A673 (cell line): ENCODE data around the gene MB21D2.
"Not testable (repeated sequence)": the region's sequence is repeated elsewhere in the genome, so short reads cannot be mapped to it uniquely, and the experiment has no call there.

Source experiments
- EZH2 ChIP-seq: fragments of 200-600 bp; sonication (generic); IDR thresholded peaks from 2 replicates; pipeline ENCODE4 v1.6.1; 2017; ENCODE audit warnings: borderline replicate concordance, low read depth, mild to moderate bottlenecking, mixed read lengths, antibody characterized with exemption, low read length; ENCODE audit not compliant: poor library complexity, severe bottlenecking
- TF ChIP-seq, protein P1 (sequence below): fragments of 300-800, 200-600 bp; sonication (generic); conservative IDR thresholded peaks from 2 replicates; pipeline ENCODE4 v1.5.1; 2017; ENCODE audit warnings: low read depth, mild to moderate bottlenecking, antibody characterized with exemption, low read length, moderate library complexity, mixed read lengths

- TF ChIP-seq, protein P1, sequence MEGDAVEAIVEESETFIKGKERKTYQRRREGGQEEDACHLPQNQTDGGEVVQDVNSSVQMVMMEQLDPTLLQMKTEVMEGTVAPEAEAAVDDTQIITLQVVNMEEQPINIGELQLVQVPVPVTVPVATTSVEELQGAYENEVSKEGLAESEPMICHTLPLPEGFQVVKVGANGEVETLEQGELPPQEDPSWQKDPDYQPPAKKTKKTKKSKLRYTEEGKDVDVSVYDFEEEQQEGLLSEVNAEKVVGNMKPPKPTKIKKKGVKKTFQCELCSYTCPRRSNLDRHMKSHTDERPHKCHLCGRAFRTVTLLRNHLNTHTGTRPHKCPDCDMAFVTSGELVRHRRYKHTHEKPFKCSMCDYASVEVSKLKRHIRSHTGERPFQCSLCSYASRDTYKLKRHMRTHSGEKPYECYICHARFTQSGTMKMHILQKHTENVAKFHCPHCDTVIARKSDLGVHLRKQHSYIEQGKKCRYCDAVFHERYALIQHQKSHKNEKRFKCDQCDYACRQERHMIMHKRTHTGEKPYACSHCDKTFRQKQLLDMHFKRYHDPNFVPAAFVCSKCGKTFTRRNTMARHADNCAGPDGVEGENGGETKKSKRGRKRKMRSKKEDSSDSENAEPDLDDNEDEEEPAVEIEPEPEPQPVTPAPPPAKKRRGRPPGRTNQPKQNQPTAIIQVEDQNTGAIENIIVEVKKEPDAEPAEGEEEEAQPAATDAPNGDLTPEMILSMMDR: not testable (repeated sequence)
- not testable (repeated sequence) for TF ChIP-seq EZH2
Observed at GRCh38 chr3:192849821-192850220, 67.8 kb downstream of the MB21D2 start.
